Activated CD8-positive, alpha-beta memory T cell treated with anti-CD3 and anti-CD28 coated beads for 1 hour (primary cell): Measurements from ENCODE around the gene ECPAS.
"Not testable (repeated sequence)": the region's sequence is repeated elsewhere in the genome, so short reads cannot be mapped to it uniquely, and the experiment has no call there.

ENCODE experiments used
- DNase-seq, 2 donors: peaks; one replicate each; pipeline ENCODE4 v3.0.0-alpha.2; 2020; ENCODE audit warnings: low read depth in 1 of 2; ENCODE audit errors: extremely low read depth in 1 of 2

The ECPAS gene

GRCh38 chr9:111360881-111361280, 123.3 kb downstream of the ECPAS start:
- DNase-seq = no peak

- no peak for DNase-seq
Measured at GRCh38 chr9:111356481-111357244, 127.5 kb downstream of the ECPAS start.

DNA sequence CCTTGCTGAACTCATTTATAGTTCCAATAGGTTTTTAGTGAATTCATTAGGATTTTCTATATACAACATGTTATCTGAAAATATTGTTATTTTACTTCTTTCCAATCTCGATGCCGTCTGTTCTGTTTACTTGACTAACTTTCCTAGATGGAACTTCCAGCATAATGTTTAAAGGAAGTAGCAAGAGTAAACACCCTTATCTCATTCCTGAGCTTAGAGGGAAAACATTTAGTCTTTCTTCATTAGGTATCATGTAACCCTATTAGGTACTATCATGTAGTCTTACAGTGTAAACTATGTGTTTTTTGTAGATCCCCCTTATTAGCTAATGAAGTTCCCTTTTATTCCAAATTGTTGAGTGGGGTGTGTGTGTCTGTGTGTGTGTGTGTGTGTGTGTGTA, 131.6 kb downstream of the ECPAS start:
- DNase-seq = no peak

GRCh38 chr9:111350556-111350955, 133.6 kb downstream of the ECPAS start:
- DNase-seq = no peak

- no peak for DNase-seq
Measured at GRCh38 chr9:111349766-111350165, 134.4 kb downstream of the ECPAS start.

GRCh38 chr9:111348821-111349271, 135.3 kb downstream of the ECPAS start:
- no peak for DNase-seq

GRCh38 chr9:111334318-111334863, 149.8 kb downstream of the ECPAS start:
- not testable (repeated sequence) for DNase-seq

GRCh38 chr9:111330124-111330523, 154.1 kb downstream of the ECPAS start, which contains the start of gene OR2K2:
TSS of gene OR2K2 (minus strand) at chr9:111330224. CDS start at chr9:111328433, 1,791 bp downstream.
- no peak for DNase-seq

- DNase-seq = no peak
Measured at GRCh38 chr9:111320631-111321030, 163.6 kb downstream of the ECPAS start.

DNA sequence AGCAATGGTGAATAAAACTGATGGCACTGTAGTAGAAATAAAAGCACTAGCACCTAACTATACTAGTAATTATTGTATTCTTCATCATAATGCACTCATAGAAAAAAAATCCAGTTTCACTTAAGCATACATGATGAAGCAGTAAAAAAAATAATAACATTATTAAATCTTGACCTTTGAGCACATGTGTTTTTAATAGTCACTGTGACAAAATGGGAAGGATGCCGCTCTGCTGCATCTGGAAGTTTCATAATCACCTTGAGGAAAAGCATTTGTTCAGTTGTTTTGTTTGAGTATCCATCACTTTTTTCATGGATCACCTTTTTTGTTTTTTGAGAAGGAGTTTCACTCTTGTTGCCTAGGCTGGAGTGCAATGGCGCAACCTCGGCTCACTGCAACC, 167.4 kb downstream of the ECPAS start:
- no peak for DNase-seq
